Measurements from ENCODE around the gene CEP295NL.

Gene CEP295NL

GRCh38 chr17:78884876-78885667 lies 17.9 kb downstream of the CEP295NL start:
- H3K4me2 ChIP-seq (ENCODE audit: low read depth, low read length) = no peak overlapping the region

GRCh38 chr17:78884148-78884825 lies 18.7 kb downstream of the CEP295NL start:
- TF ChIP-seq CTCF (IDR thresholded peaks at IDR 0.05; ENCODE audit: low read length) (no peak), EZH2 (optimal IDR thresholded peaks at IDR 0.05; ENCODE audit: low read depth, low read length) (no peak), EZH2phosphoT487 (IDR thresholded peaks at IDR 0.05; ENCODE audit: low read length) (no peak)
- Histone ChIP-seq H3K27ac (ENCODE audit: low read length) (no peak overlapping the region), H4K20me1 (ENCODE audit: insufficient read depth, low read length) (no peaks in the 10 kb centered on the region), H2AFZ (ENCODE audit: low read length) (no peak overlapping the region), H3K9me3 (replicated peaks; ENCODE audit: insufficient read depth, low read length) (no peaks in the 10 kb centered on the region), H3K79me2 (ENCODE audit: low read length) (peaks cover 100% of the 10 kb centered on the region), H3K4me1 (ENCODE audit: low read length) (peaks cover 10% of the 10 kb centered on the region), H3K9me2 (replicated peaks; ENCODE audit: insufficient read depth, low read length) (no peaks in the 10 kb centered on the region), H3K9ac (ENCODE audit: low read length) (no peak overlapping the region), H3K4me2 (ENCODE audit: low read depth, low read length) (no peak overlapping the region), H3K36me3 (replicated peaks; ENCODE audit: insufficient read depth, low read length) (no peaks in the 10 kb centered on the region), H3F3A (ENCODE audit: insufficient read depth, low read length) (peaks cover 8% of the 10 kb centered on the region), H3K4me3 (ENCODE audit: low read length) (no peak overlapping the region), H3K27me3 (replicated peaks; ENCODE audit: insufficient read depth, low read length) (no peaks in the 10 kb centered on the region)
- no peak for DNase-seq

More at GRCh38 chr17:78884876-78885667, 17.9 kb downstream of the CEP295NL start:
- H3K27me3 ChIP-seq (replicated peaks; ENCODE audit: insufficient read depth, low read length) = no peaks in the 10 kb centered on the region
- no peak overlapping the region for H3K4me3 ChIP-seq (ENCODE audit: low read length)
- H2AFZ ChIP-seq (ENCODE audit: low read length) = no peak overlapping the region
- peaks cover 92% of the 10 kb centered on the region for H3K79me2 ChIP-seq (ENCODE audit: low read length)
- H3K9me2 ChIP-seq (replicated peaks; ENCODE audit: insufficient read depth, low read length) = no peaks in the 10 kb centered on the region
- H4K20me1 ChIP-seq (ENCODE audit: insufficient read depth, low read length) = no peaks in the 10 kb centered on the region
- no peak for DNase-seq
- no peaks in the 10 kb centered on the region for H3K36me3 ChIP-seq (replicated peaks; ENCODE audit: insufficient read depth, low read length)
- H3K9ac ChIP-seq (ENCODE audit: low read length) = no peak overlapping the region
- no peak overlapping the region for H3K27ac ChIP-seq (ENCODE audit: low read length)
- no peaks in the 10 kb centered on the region for H3K9me3 ChIP-seq (replicated peaks; ENCODE audit: insufficient read depth, low read length)
- peaks cover 16% of the 10 kb centered on the region for H3F3A ChIP-seq (ENCODE audit: insufficient read depth, low read length)
- peaks cover 12% of the 10 kb centered on the region for H3K4me1 ChIP-seq (ENCODE audit: low read length)
- TF ChIP-seq EZH2phosphoT487 (IDR thresholded peaks at IDR 0.05; ENCODE audit: low read length) (no peak), EZH2 (optimal IDR thresholded peaks at IDR 0.05; ENCODE audit: low read depth, low read length) (no peak), CTCF (IDR thresholded peaks at IDR 0.05; ENCODE audit: low read length) (no peak)

GRCh38 chr17:78883533-78884131 lies 19.4 kb downstream of the CEP295NL start:
- Histone ChIP-seq H3K27ac (ENCODE audit: low read length) (no peak overlapping the region), H3K9me2 (replicated peaks; ENCODE audit: insufficient read depth, low read length) (no peaks in the 10 kb centered on the region), H3K79me2 (ENCODE audit: low read length) (peaks cover 100% of the 10 kb centered on the region), H3K9me3 (replicated peaks; ENCODE audit: insufficient read depth, low read length) (no peaks in the 10 kb centered on the region), H3K9ac (ENCODE audit: low read length) (no peak overlapping the region), H3K36me3 (replicated peaks; ENCODE audit: insufficient read depth, low read length) (no peaks in the 10 kb centered on the region), H3K27me3 (replicated peaks; ENCODE audit: insufficient read depth, low read length) (no peaks in the 10 kb centered on the region), H3K4me1 (ENCODE audit: low read length) (peaks cover 4% of the 10 kb centered on the region), H3K4me2 (ENCODE audit: low read depth, low read length) (no peak overlapping the region), H2AFZ (ENCODE audit: low read length) (no peak overlapping the region), H4K20me1 (ENCODE audit: insufficient read depth, low read length) (no peaks in the 10 kb centered on the region), H3K4me3 (ENCODE audit: low read length) (no peak overlapping the region), H3F3A (ENCODE audit: insufficient read depth, low read length) (peaks cover 2% of the 10 kb centered on the region; the same call in 1 of the 2 replicates)
- no peak for DNase-seq
- TF ChIP-seq CTCF (IDR thresholded peaks at IDR 0.05; ENCODE audit: low read length) (no peak), EZH2 (optimal IDR thresholded peaks at IDR 0.05; ENCODE audit: low read depth, low read length) (no peak), EZH2phosphoT487 (IDR thresholded peaks at IDR 0.05; ENCODE audit: low read length) (no peak)

Data from MM.1S (cell line).